ENCODE measurements around the gene LDHA.

Gene LDHA

GRCh38 chr11:18394275-18394927 is at the start of gene LDHA:
TSS of gene LDHA (plus strand) at chr11:18394563. CDS start at chr11:18396843, 2,280 bp downstream.
- DNase-seq (ENCODE audit: low spot score): peak; percentile 97

GRCh38 chr11:18347471-18348125 is 46.8 kb upstream of the LDHA start:
- DNase-seq (ENCODE audit: low spot score): no peak

DNA sequence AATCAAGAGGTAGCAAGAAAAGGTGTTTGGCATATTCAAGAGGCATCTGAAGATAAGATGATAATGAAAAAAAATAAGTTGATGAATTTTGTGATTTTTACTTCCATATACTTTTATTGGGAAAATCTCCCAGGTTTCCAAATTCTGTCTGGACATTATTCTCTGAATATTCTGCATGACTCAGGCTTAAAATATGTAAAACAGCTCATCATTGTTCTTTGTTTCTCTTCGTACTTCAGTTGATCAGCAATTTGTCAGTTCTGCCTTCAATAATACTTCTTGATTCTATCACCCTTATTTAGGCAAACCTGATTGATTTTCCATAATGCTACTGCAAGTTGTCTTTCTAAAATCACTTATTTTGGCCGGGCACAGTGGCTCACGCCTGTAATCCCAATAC is 41.8 kb upstream of the LDHA start:
- DNase-seq (ENCODE audit: low spot score): peak; percentile 7

GRCh38 chr11:18358646-18359045 is 35.7 kb upstream of the LDHA start:
- DNase-seq (ENCODE audit: low spot score): no peak

DNA sequence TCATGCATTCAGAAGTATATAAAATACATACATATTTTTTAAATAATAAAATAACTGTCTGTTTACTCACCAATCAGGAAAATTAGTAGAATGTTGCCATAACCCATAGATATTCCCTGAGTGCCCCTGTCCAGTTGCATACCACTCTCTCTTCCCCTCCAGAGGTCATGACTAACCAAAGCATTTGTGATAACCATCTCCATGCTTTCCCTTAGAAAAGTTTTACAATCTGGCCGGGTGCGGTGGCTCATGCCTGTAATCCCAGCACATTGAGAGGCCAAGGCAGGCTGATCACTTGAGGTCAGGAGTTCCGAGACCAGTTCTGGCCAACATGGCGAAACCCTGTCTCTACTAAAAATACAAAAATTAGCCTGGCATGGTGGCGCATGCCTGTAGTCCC is 33.2 kb upstream of the LDHA start:
- DNase-seq (ENCODE audit: low spot score): no peak

- DNase-seq (ENCODE audit: low spot score): no peak
Measured at GRCh38 chr11:18364495-18365073, 29.8 kb upstream of the LDHA start.

GRCh38 chr11:18365741-18366140 is 28.6 kb upstream of the LDHA start:
- no peak for DNase-seq (ENCODE audit: low spot score)

- no peak for DNase-seq (ENCODE audit: low spot score)
Measured at GRCh38 chr11:18366286-18366685, 28.1 kb upstream of the LDHA start.

- DNase-seq (ENCODE audit: low spot score): no peak
Measured at GRCh38 chr11:18367431-18367830, 26.9 kb upstream of the LDHA start.

DNA sequence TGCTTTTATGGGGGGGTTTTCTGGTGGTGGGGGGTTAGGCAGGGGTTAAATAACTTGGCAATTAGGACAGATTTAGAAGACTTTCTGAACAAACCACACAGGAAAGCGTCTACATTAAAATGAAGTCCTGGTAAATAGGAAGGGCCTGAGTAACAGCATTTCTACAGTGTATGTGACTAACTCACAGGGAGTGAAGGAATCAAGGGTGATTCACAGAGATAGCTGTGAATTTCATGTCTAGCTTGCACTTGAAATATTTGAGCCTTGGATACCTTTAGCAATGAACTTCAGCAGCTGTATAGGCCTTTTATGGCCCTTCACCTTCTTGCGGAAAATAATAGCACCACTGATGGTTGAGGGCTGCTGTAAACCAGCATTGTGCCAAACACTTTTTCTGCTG is 26.1 kb upstream of the LDHA start:
- DNase-seq (ENCODE audit: low spot score): no peak

GRCh38 chr11:18369398-18369797 is 25.0 kb upstream of the LDHA start:
- no peak for DNase-seq (ENCODE audit: low spot score)

- DNase-seq (ENCODE audit: low spot score): no peak
Measured at GRCh38 chr11:18371279-18371678, 23.1 kb upstream of the LDHA start.

GRCh38 chr11:18372201-18372600 is 22.2 kb upstream of the LDHA start:
- no peak for DNase-seq (ENCODE audit: low spot score)

- no peak for DNase-seq (ENCODE audit: low spot score)
Measured at GRCh38 chr11:18374956-18375355, 19.4 kb upstream of the LDHA start.

DNA sequence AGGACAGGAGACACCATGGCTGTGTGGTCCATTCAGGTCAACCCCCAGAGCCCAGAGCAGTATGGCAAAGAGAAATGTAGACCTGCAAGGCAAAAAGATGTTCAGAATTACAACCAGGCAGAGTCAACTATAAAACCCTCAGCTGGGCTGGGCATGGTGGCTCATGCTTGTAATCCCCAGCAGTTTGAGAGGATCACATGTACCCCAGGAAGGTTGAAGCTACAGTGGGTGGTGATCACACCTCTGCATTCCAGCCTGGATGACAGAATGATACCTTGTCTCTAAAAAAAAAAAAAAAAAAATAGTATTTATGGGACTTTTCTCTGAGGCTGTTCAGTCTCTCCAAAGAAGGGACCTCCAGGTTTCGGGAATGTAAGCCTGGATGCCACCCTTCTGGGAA is 18.4 kb upstream of the LDHA start:
- no peak for DNase-seq (ENCODE audit: low spot score)

- DNase-seq (ENCODE audit: low spot score): no peak
Measured at GRCh38 chr11:18379201-18379600, 15.2 kb upstream of the LDHA start.

GRCh38 chr11:18383388-18384156 is 10.8 kb upstream of the LDHA start:
- DNase-seq (ENCODE audit: low spot score): peak; percentile 93

GRCh38 chr11:18384157-18384641 is 10.2 kb upstream of the LDHA start:
- peak; percentile 55 for DNase-seq (ENCODE audit: low spot score)

DNA sequence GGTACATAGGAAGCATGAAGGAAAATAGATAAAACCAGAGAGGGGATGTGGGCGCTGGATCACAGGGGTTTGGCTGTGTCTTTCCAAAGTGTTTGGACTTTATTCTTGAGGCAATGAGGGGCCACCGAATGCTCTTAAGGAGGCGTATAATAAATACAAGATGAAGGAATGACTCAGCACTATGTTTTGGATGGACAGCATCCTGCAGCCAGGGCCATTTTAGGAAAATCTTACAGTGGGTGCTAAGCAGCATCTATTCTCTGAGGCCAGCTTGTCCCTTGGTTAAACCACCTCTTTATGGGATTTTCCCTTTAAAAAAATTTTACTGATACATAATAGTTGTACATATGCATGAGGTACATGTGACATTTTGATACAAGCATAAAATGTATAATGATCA is 4.3 kb upstream of the LDHA start:
- no peak for DNase-seq (ENCODE audit: low spot score)

DNA sequence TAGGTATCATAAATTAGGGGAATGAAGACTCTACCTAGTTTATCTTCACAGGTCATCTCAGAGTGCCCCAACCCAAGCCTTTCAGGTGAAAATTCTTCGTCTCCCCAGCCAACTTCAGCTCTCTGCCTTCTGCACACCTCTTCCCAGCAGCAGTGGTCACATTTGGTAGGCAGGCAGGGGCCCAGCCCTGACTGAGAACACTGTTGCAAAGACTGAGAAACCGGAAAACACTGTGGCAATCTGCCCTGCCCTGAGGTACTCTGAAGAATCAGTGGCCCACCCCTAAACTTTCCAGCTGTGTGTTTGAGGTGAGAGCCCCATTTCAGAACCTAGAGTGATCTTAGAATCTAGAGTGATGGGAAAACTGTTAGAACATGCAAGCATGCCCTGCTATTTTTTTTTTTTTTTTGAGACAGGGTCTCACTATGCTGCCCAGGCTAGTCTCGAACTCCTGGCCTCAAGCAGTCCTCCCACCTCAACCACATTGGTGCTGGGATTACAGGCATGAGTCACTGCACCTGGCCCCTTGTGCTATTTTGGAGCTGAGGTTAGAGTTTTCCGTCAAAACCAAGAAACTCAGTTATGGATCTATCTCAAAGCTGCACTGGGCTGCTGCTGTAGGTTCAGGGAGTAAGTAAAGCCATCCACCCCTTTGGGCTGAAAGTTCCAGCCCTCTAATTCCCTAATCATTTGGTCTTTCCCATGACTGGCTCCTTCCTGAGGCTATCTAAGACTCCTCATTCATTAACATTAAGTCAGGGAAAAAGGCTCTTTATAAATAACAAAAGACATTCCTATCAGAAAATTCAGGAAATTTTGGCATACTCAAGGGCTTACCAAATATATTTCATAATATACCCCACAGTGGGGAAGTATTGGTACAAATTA is 1.7 kb upstream of the LDHA start:
- DNase-seq (ENCODE audit: low spot score): no peak

- DNase-seq (ENCODE audit: low spot score): peak; percentile 32
Measured at GRCh38 chr11:18393581-18394274, 635 bp upstream of the LDHA start.

Data from hepatic stellate cell (primary cell).